K562 (cell line): ENCODE data around the gene SFMBT2. TPM values are rescaled to one million over a fixed set of nuclear protein-coding genes. Genes with fewer than 3 reads are reported as not detected.

Experiments
- DNMT1 ChIP-seq: fragments of 450-650 bp; IDR thresholded peaks from 2 replicates; pipeline ENCODE4 v1.6.1; 2016; ENCODE audit warnings: antibody characterized with exemption, mild to moderate bottlenecking
- GATA2 ChIP-seq: sonication (generic); formaldehyde crosslinking; IDR thresholded peaks from 2 replicates; pipeline ENCODE4 v1.4.0; 2020; ENCODE audit warnings: mild to moderate bottlenecking, missing genetic modification reagents
- HDAC2 ChIP-seq: fragments of 450-650 bp; IDR thresholded peaks from 2 replicates; pipeline ENCODE4 v1.6.1; 2016; ENCODE audit warnings: mild to moderate bottlenecking
- HNRNPK ChIP-seq: fragments of 200-400 bp; formaldehyde crosslinking; IDR thresholded peaks from one replicate; pipeline ENCODE4 v1.6.1; 2018; ENCODE audit warnings: mild to moderate bottlenecking, low read depth, low read length; ENCODE audit not compliant: poor library complexity, severe bottlenecking
- KDM2B ChIP-seq: fragments of 250-450 bp; sonication (Bioruptor Pico); IDR thresholded peaks from 2 replicates; pipeline ENCODE4 v1.8.0; 2021; ENCODE audit warnings: mild to moderate bottlenecking, moderate library complexity
- KLF16 ChIP-seq: IDR thresholded peaks from 2 replicates; pipeline ENCODE4 v1.6.1; 2016; ENCODE audit warnings: antibody characterized with exemption
- LCOR ChIP-seq: sonication (generic); formaldehyde crosslinking; IDR thresholded peaks from 2 replicates; pipeline ENCODE4 v1.8.0; 2022; ENCODE audit warnings: mild to moderate bottlenecking, missing genetic modification reagents
- MBD2 ChIP-seq: sonication (generic); IDR thresholded peaks from 2 replicates; pipeline ENCODE4 v1.6.1; 2016; ENCODE audit warnings: low read depth, borderline replicate concordance
- RNF2 ChIP-seq: sonication (generic); IDR thresholded peaks from 2 replicates; pipeline ENCODE4 v1.6.1; 2016
- SP1 ChIP-seq: sonication (generic); formaldehyde crosslinking; IDR thresholded peaks from 2 replicates; pipeline ENCODE4 v1.8.1; 2022; ENCODE audit warnings: mild to moderate bottlenecking, missing genetic modification reagents
- ZBTB1 ChIP-seq: sonication (generic); formaldehyde crosslinking; IDR thresholded peaks from 2 replicates; pipeline ENCODE4 v1.8.1; 2023; ENCODE audit warnings: missing genetic modification reagents, low read depth, mild to moderate bottlenecking, borderline replicate concordance
- ZC3H4 ChIP-seq: sonication (generic); formaldehyde crosslinking; IDR thresholded peaks from 2 replicates; pipeline ENCODE4 v1.9.0; 2021; ENCODE audit warnings: missing genetic modification reagents, borderline replicate concordance
- ZNF232 ChIP-seq: sonication (generic); formaldehyde crosslinking; IDR thresholded peaks from 2 replicates; pipeline ENCODE4 v1.8.0; 2022; ENCODE audit warnings: mild to moderate bottlenecking, missing genetic modification reagents
- polyA plus RNA-seq, 8 experiments: library from polyadenylated mRNA; depleted of rRNA in 4 of 8; stranded (reverse) in 5 of 8; unstranded in 3 of 8; fragments of >200 nt; fragmentation: Nextera tagmentation in 2 of 8; fragmentation: Illumina TruSeq in 1 of 8; extraction: Ambion mirVana in 2 of 8; extraction: Trizol in 1 of 8; gene quantifications; 2 replicates each; pipeline versions ENCODE4 v1.2.1 to v1.2.3, GENCODE V29; 2011 to 2014; ENCODE audit warnings: inconsistent platforms in 1 of 8, missing spikeins in 1 of 8
- total RNA-seq, 7 experiments: library from RNA; depleted of rRNA in 6 of 7; stranded (reverse); fragments of >200 nt in 6 of 7; fragmentation: Illumina TruSeq in 2 of 7; extraction: Trizol in 2 of 7; gene quantifications; 2 replicates each; pipeline versions ENCODE4 v1.2.1 to v1.2.3, GENCODE V29; 2011 to 2021; ENCODE audit warnings: low replicate concordance in 1 of 7
- TF ChIP-seq, protein P1 (sequence below): sonication (generic); formaldehyde crosslinking; IDR thresholded peaks from 2 replicates; pipeline ENCODE4 v1.8.0; 2022; ENCODE audit warnings: mild to moderate bottlenecking, missing genetic modification reagents
- TF ChIP-seq, protein P2 (sequence below): fragments of 250-450 bp; sonication (Bioruptor Pico); IDR thresholded peaks from 2 replicates; pipeline ENCODE4 v1.9.0; 2021; ENCODE audit warnings: mild to moderate bottlenecking, inconsistent platforms
- TF ChIP-seq, protein P3 (sequence below), 2 experiments: fragments of 450-650 bp; conservative IDR thresholded peaks; 2 replicates each; pipeline ENCODE4 v1.6.1; 2017; ENCODE audit warnings: mild to moderate bottlenecking in 2 of 2, moderate library complexity in 2 of 2
- TF ChIP-seq, protein P4 (sequence below), 2 experiments: fragments of 450-650 bp; IDR thresholded peaks; 2 replicates each; pipeline ENCODE4 v1.6.1; 2016; ENCODE audit warnings: mild to moderate bottlenecking in 2 of 2, borderline replicate concordance in 1 of 2, low read depth in 1 of 2, moderate library complexity in 1 of 2

SFMBT2 gene
- total and polyA plus RNA-seq, 9 of the 15 experiments (the other 6 are each of a cell fraction or from before 2014, with no cell fraction given) = 1.2 to 13.6 (median 7.6) TPM

DNA sequence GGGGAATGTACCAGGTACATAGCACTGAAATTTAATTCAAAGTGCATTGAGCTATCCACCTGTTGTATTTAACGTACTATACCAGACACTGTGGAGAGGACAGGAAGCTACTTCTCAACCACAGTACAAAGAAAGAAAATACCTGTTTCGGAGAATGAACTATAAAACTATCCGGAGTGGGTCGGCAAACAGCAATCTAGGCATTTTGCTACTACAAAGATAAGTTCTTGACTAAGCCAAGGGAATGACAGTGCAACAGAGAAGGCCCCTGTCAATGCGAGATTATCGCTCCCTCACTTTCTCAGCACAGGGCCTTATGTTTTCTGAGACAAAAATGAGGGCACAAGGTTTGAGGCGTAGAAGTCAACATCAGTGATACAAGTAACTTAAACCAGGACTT, 27.4 kb downstream of the SFMBT2 start (continued):
- 0 out of 2 replicates have a peak, but pooled peaks have one; percentile 23 for TF ChIP-seq GATA2 (CRISPR knock-in tag)
- TF ChIP-seq, protein P1, sequence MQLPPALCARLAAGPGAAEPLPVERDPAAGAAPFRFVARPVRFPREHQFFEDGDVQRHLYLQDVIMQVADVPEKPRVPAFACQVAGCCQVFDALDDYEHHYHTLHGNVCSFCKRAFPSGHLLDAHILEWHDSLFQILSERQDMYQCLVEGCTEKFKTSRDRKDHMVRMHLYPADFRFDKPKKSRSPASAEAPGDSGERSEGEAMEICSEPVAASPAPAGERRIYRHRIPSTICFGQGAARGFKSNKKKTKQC (CRISPR knock-in tag) = no peak
- TF ChIP-seq KLF16 = peak; percentile 14; the same call in 1 of the 2 replicates
- no peak for TF ChIP-seq KDM2B
- TF ChIP-seq, protein P2, sequence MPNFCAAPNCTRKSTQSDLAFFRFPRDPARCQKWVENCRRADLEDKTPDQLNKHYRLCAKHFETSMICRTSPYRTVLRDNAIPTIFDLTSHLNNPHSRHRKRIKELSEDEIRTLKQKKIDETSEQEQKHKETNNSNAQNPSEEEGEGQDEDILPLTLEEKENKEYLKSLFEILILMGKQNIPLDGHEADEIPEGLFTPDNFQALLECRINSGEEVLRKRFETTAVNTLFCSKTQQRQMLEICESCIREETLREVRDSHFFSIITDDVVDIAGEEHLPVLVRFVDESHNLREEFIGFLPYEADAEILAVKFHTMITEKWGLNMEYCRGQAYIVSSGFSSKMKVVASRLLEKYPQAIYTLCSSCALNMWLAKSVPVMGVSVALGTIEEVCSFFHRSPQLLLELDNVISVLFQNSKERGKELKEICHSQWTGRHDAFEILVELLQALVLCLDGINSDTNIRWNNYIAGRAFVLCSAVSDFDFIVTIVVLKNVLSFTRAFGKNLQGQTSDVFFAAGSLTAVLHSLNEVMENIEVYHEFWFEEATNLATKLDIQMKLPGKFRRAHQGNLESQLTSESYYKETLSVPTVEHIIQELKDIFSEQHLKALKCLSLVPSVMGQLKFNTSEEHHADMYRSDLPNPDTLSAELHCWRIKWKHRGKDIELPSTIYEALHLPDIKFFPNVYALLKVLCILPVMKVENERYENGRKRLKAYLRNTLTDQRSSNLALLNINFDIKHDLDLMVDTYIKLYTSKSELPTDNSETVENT (CRISPR knock-in tag) = no peak
- TF ChIP-seq, protein P3, sequence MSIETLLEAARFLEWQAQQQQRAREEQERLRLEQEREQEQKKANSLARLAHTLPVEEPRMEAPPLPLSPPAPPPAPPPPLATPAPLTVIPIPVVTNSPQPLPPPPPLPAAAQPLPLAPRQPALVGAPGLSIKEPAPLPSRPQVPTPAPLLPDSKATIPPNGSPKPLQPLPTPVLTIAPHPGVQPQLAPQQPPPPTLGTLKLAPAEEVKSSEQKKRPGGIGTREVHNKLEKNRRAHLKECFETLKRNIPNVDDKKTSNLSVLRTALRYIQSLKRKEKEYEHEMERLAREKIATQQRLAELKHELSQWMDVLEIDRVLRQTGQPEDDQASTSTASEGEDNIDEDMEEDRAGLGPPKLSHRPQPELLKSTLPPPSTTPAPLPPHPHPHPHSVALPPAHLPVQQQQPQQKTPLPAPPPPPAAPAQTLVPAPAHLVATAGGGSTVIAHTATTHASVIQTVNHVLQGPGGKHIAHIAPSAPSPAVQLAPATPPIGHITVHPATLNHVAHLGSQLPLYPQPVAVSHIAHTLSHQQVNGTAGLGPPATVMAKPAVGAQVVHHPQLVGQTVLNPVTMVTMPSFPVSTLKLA (conservative IDR thresholded peaks at IDR 0.05) = 0 out of 4 replicates have a peak, but pooled peaks of 1 of the 2 experiments have one; percentile 19
- TF ChIP-seq HNRNPK = no peak
- TF ChIP-seq LCOR (CRISPR knock-in tag) = no peak
- TF ChIP-seq, protein P4, sequence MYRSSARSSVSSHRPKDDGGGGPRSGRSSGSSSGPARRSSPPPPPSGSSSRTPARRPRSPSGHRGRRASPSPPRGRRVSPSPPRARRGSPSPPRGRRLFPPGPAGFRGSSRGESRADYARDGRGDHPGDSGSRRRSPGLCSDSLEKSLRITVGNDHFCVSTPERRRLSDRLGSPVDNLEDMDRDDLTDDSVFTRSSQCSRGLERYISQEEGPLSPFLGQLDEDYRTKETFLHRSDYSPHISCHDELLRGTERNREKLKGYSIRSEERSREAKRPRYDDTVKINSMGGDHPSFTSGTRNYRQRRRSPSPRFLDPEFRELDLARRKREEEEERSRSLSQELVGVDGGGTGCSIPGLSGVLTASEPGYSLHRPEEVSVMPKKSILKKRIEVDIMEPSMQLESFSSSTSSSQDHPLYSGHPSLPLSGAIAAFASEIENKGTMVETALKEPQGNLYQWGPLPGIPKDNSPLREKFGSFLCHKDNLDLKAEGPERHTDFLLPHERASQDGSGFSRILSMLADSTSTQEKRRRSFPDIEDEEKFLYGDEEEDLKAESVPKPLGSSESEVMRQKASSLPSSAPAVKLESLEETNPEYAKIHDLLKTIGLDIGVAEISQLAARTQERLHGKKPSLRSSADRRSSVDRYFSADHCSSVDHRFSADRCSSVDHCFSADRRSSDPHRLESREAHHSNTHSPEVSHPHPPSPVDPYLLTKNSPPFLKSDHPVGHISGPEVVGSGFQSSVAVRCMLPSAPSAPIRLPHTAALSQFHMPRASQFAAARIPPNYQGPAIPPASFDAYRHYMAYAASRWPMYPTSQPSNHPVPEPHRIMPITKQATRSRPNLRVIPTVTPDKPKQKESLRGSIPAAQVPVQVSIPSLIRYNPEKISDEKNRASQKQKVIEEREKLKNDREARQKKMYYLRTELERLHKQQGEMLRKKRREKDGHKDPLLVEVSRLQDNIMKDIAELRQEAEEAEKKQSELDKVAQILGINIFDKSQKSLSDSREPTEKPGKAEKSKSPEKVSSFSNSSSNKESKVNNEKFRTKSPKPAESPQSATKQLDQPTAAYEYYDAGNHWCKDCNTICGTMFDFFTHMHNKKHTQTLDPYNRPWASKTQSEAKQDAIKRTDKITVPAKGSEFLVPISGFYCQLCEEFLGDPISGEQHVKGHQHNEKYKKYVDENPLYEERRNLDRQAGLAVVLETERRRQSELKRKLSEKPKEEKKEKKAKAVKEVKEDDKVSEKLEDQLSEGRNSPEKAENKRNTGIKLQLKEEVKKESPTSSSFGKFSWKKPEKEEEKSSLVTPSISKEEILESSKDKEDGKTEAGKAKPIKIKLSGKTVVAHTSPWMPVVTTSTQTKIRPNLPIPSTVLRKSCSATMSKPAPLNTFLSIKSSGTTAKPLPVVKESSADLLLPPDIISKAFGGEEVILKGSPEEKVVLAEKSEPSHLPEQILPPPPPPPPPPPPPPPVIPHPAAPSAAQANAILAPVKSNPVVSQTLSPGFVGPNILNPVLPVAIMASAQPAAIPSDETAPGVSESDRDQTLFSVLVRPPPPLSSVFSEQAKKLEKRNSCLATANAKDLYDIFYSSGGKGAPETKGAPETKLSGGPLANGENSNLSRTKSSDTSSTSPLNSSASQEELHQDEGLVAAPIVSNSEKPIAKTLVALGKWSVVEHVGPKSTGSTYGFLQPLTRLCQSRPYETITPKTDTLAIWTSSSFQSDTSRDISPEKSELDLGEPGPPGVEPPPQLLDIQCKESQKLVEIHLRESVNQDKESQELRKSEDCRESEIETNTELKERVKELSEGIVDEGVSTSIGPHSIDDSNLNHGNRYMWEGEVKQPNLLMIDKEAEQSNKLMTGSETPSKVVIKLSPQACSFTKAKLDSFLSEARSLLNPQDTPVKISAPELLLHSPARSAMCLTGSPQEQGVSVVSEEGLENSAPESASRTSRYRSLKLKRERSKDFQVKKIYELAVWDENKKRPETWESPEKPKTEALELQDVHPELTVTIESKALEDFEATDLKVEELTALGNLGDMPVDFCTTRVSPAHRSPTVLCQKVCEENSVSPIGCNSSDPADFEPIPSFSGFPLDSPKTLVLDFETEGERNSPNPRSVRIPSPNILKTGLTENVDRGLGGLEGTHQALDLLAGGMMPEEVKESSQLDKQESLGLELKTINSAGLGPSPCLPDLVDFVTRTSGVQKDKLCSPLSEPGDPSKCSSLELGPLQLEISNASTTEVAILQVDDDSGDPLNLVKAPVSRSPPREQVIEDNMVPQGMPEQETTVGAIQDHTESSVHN (IDR thresholded peaks at IDR 0.05; ENCODE audit: borderline replicate concordance in 1 of 2, low read depth in 1 of 2) = no peak
- TF ChIP-seq RNF2 = no peak
- no peak for TF ChIP-seq SP1 (CRISPR knock-in tag)
- TF ChIP-seq HDAC2 = peak; percentile 72
- no peak for TF ChIP-seq ZNF232 (CRISPR knock-in tag)
- no peak for TF ChIP-seq MBD2
- no peak for TF ChIP-seq ZC3H4 (CRISPR knock-in tag)
- no peak for TF ChIP-seq DNMT1
- no peak for TF ChIP-seq ZBTB1 (CRISPR knock-in tag)
